ENCODE results near the gene MATR3. TPM values are rescaled to one million over a fixed set of nuclear protein-coding genes. Genes with fewer than 3 reads are reported as not detected.

The MATR3 gene
- total RNA-seq, 1 experiment from 2014 or later, result 194 TPM

DNA sequence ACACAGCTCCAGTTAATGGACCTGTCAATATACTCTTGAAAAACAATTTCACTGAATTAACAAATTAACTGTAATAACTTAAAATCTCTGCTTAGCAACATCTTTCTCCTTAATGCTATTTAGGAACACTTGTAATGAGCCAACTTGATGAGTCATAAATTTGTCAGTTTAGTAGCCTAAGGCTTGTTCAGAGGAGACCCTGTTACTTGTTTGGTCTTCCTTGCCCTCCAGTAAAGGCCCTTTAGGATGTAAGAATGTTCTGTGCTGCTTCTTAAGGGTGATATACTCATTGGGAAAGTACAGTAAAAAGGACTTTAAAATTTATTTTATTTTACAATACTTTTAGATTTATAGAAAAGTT, 11.4 kb upstream of the MATR3 start:
- H3K36me3 Mint-ChIP-seq (ENCODE audit: insufficient read depth, unreplicated experiment), result peaks cover 90% of the 10 kb centered on the region
- no peaks in the 10 kb centered on the region for H3K9me3 Mint-ChIP-seq (ENCODE audit: unreplicated experiment)
- Histone ChIP-seq H3K27me3 (replicated peaks; ENCODE audit: control insufficient read depth, insufficient read depth, low read length) (no peaks in the 10 kb centered on the region), H3K4me3 (ENCODE audit: low read depth, low read length) (no peak overlapping the region), H3K36me3 (ENCODE audit: control insufficient read depth, insufficient read depth, low read length) (peaks cover 4% of the 10 kb centered on the region), H3K9me3 (no peaks in the 10 kb centered on the region), H3K4me1 (peaks cover 40% of the 10 kb centered on the region)
- no TSS peak for BruUV-seq (replicated peaks)
- no peak for DNase-seq
- ChIA-PET POLR2A (no interaction called here), CTCF (no interaction called here)
- H3K27ac Mint-ChIP-seq (ENCODE audit: unreplicated experiment), result no peak overlapping the region
- TF ChIP-seq, protein P1, sequence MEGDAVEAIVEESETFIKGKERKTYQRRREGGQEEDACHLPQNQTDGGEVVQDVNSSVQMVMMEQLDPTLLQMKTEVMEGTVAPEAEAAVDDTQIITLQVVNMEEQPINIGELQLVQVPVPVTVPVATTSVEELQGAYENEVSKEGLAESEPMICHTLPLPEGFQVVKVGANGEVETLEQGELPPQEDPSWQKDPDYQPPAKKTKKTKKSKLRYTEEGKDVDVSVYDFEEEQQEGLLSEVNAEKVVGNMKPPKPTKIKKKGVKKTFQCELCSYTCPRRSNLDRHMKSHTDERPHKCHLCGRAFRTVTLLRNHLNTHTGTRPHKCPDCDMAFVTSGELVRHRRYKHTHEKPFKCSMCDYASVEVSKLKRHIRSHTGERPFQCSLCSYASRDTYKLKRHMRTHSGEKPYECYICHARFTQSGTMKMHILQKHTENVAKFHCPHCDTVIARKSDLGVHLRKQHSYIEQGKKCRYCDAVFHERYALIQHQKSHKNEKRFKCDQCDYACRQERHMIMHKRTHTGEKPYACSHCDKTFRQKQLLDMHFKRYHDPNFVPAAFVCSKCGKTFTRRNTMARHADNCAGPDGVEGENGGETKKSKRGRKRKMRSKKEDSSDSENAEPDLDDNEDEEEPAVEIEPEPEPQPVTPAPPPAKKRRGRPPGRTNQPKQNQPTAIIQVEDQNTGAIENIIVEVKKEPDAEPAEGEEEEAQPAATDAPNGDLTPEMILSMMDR (IDR thresholded peaks at IDR 0.05; ENCODE audit: insufficient read depth in 1 of 2, low read depth in 1 of 2, low read length in 1 of 2, severe bottlenecking in 1 of 2, unreplicated experiment in 1 of 2), result no peak
- H3K4me1 Mint-ChIP-seq (ENCODE audit: low read depth, unreplicated experiment), result peaks cover 18% of the 10 kb centered on the region
- H3K27me3 Mint-ChIP-seq (ENCODE audit: insufficient read depth, unreplicated experiment), result no peaks in the 10 kb centered on the region
- intact Hi-C loops (cut with micrococcal nuclease; ENCODE audit: unreplicated experiment), result no loop called here
- H3K4me3 Mint-ChIP-seq (ENCODE audit: unreplicated experiment), result no peak overlapping the region

DNA sequence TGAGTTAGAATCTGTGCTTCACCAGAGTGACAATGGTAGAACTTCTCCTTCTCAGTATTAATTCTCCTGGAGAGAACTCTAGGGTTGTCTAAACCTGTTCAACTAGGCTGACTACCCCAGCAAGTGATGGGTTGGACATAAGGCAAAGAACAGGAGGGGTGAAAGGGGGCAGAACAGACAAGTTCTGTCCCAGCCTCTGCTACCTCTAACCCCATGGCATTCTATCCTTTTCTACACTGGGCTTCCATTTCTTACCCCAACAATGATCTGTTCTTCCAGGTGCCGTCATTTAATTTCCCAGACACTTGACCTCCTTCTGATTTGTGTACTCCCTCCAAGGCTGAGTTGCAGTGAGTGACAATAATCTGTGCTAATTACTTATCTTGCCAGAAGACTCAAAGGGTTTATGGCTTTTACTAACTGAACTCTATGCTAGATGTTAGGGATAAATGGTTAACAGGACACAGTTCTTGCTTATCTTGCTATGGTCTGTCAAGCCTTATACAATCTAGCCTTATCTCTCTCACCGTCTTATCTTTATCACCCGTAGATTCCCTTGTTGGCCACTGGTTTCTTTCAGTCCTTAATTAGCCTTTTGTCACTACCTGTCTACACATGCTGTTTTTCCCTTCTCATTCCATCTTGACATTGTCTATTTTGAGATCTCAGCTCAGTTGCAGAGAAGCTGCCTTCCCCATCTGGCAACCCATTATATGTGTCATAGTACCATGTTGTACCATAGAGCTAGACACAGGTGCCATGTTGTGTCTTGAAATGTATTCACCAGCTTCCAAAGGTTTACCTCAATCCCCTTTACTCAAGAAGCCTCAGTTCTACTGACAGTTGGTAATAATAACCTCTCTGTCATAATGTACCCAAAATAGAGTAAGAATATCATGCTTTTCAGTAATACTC, 10.0 kb upstream of the MATR3 start:
- H3K4me1 ChIP-seq, result peaks cover 38% of the 10 kb centered on the region
- peaks cover 14% of the 10 kb centered on the region for H3K4me1 Mint-ChIP-seq (ENCODE audit: low read depth, unreplicated experiment)
- H3K27me3 Mint-ChIP-seq (ENCODE audit: insufficient read depth, unreplicated experiment), result no peaks in the 10 kb centered on the region
- H3K9me3 Mint-ChIP-seq (ENCODE audit: unreplicated experiment), result no peaks in the 10 kb centered on the region
- H3K4me3 ChIP-seq (ENCODE audit: low read depth, low read length), result no peak overlapping the region
- no peaks in the 10 kb centered on the region for H3K9me3 ChIP-seq
- H3K27me3 ChIP-seq (replicated peaks; ENCODE audit: control insufficient read depth, insufficient read depth, low read length), result no peaks in the 10 kb centered on the region
- intact Hi-C loops (cut with micrococcal nuclease; ENCODE audit: unreplicated experiment), result no loop called here
- ChIA-PET CTCF (no interaction called here), POLR2A (interaction anchor here (0.6 kb wide), 1 partner anchor 21 kb away, joined by 6 read pairs; no protein-coding TSS in a partner anchor)
- DNase-seq, result peak in 1 of 2 experiments; percentile 40
- H3K36me3 ChIP-seq (ENCODE audit: control insufficient read depth, insufficient read depth, low read length), result peaks cover 3% of the 10 kb centered on the region
- H3K36me3 Mint-ChIP-seq (ENCODE audit: insufficient read depth, unreplicated experiment), result peaks cover 89% of the 10 kb centered on the region
- TF ChIP-seq, protein P1 (IDR thresholded peaks at IDR 0.05; ENCODE audit: insufficient read depth in 1 of 2, low read depth in 1 of 2, low read length in 1 of 2, severe bottlenecking in 1 of 2, unreplicated experiment in 1 of 2), result no peak
- no TSS peak for BruUV-seq (replicated peaks)
- H3K27ac Mint-ChIP-seq (ENCODE audit: unreplicated experiment), result no peak overlapping the region
- no peak overlapping the region for H3K4me3 Mint-ChIP-seq (ENCODE audit: unreplicated experiment)

DNA sequence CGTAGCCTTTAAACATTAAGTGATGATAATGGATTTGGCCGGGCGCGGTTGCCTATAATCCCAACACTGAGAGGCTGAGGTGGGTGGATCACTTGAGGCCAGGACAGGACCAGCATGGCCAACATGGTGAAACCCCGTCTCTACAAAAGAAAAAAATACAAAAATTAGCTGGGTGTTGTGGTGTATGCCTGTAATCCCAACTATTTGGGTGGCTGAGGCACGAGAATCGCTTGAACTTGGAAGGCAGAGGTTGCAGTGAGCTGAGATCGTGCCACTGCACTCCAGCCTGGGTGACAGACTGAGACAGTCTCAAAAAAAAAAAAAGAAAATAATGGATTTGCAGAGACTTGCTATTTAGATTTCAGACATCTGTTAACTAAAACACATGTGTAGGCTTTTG, 9.2 kb upstream of the MATR3 start:
- BruUV-seq (replicated peaks), result no TSS peak
- Histone ChIP-seq H3K9me3 (no peaks in the 10 kb centered on the region), H3K4me1 (peaks cover 33% of the 10 kb centered on the region), H3K4me3 (ENCODE audit: low read depth, low read length) (no peak overlapping the region), H3K27me3 (replicated peaks; ENCODE audit: control insufficient read depth, insufficient read depth, low read length) (no peaks in the 10 kb centered on the region), H3K36me3 (ENCODE audit: control insufficient read depth, insufficient read depth, low read length) (peaks cover 2% of the 10 kb centered on the region)
- Mint-ChIP-seq H3K4me3 (ENCODE audit: unreplicated experiment) (no peak overlapping the region), H3K4me1 (ENCODE audit: low read depth, unreplicated experiment) (peaks cover 14% of the 10 kb centered on the region), H3K9me3 (ENCODE audit: unreplicated experiment) (no peaks in the 10 kb centered on the region), H3K27me3 (ENCODE audit: insufficient read depth, unreplicated experiment) (no peaks in the 10 kb centered on the region), H3K27ac (ENCODE audit: unreplicated experiment) (no peak overlapping the region), H3K36me3 (ENCODE audit: insufficient read depth, unreplicated experiment) (peaks cover 81% of the 10 kb centered on the region)
- intact Hi-C loops (cut with micrococcal nuclease; ENCODE audit: unreplicated experiment), result no loop called here
- ChIA-PET CTCF (no interaction called here), POLR2A (no interaction called here)
- TF ChIP-seq, protein P1 (IDR thresholded peaks at IDR 0.05; ENCODE audit: insufficient read depth in 1 of 2, low read depth in 1 of 2, low read length in 1 of 2, severe bottlenecking in 1 of 2, unreplicated experiment in 1 of 2), result no peak
- no peak for DNase-seq

All from Caco-2 (cell line).